Measurements from ENCODE around the gene CXorf58. TPM values are rescaled to one million over a fixed set of nuclear protein-coding genes. Genes with fewer than 3 reads are reported as not detected.

The CXorf58 gene
- total and polyA plus RNA-seq, 2 of the 8 experiments (the other 6 are each of a cell fraction or from before 2014, with no cell fraction given) = 0.05 TPM; not detected in 1

- Histone ChIP-seq H3K36me3 (ENCODE audit: control insufficient read depth in 2 of 4, insufficient read depth in 4 of 4, low read length in 3 of 4) (no peaks in the 10 kb centered on the region), H3K79me2 (ENCODE audit: control insufficient read depth in 1 of 2, insufficient read depth in 2 of 2, low read length in 2 of 2) (no peaks in the 10 kb centered on the region), H3K23ac (ENCODE audit: insufficient read length) (no peak overlapping the region), H3K79me1 (ENCODE audit: low read depth, low read length) (no peaks in the 10 kb centered on the region), H4K8ac (ENCODE audit: extremely low read depth, insufficient read depth, low read length) (no peak overlapping the region), H4K5ac (ENCODE audit: insufficient read length, low read depth, low read length) (no peak overlapping the region), H2BK5ac (ENCODE audit: low read depth, low read length) (no peak overlapping the region), H3K9me3 (ENCODE audit: insufficient read depth in 2 of 2, low read depth in 1 of 2, low read length in 1 of 2) (no peaks in the 10 kb centered on the region), H2AFZ (ENCODE audit: low read length) (no peak overlapping the region), H3K27ac (ENCODE audit: low read depth, low read length) (no peak overlapping the region), H2BK20ac (ENCODE audit: low read length) (no peak overlapping the region), H3K14ac (ENCODE audit: insufficient read length) (no peak overlapping the region), H4K20me1 (replicated peaks in 1 of 2; ENCODE audit: control insufficient read depth in 1 of 2, insufficient read depth in 2 of 2, low read length in 2 of 2) (no peaks in the 10 kb centered on the region), H2AK5ac (ENCODE audit: low read depth, low read length) (no peak overlapping the region), H4K91ac (replicated peaks; ENCODE audit: insufficient read length, low read length) (no peak overlapping the region), H3K56ac (replicated peaks; ENCODE audit: insufficient read length, low read depth, low read length) (no peak overlapping the region), H3K18ac (ENCODE audit: extremely low read depth, low read length) (no peak overlapping the region), H2BK12ac (ENCODE audit: low read depth, low read length) (no peak overlapping the region), H3K4me3 (ENCODE audit: extremely low read depth in 1 of 4, insufficient read depth in 2 of 4, low read depth in 3 of 4, low read length in 4 of 4) (no peak overlapping the region), H3K27me3 (replicated peaks in 1 of 4; ENCODE audit: control insufficient read depth in 3 of 4, extremely low read depth in 1 of 4, insufficient read depth in 3 of 4, low read length in 3 of 4) (no peaks in the 10 kb centered on the region), H3K4me2 (ENCODE audit: insufficient read depth in 1 of 2, low read depth in 2 of 2, low read length in 2 of 2) (no peak overlapping the region), H3K9ac (replicated peaks in 1 of 4; ENCODE audit: extremely low read depth in 1 of 4, low read depth in 3 of 4, low read length in 3 of 4) (no peak overlapping the region; a peak in 1 of 7 replicates), H3K4me1 (replicated peaks in 1 of 4; ENCODE audit: control insufficient read depth in 3 of 4, insufficient read depth in 4 of 4, low read length in 3 of 4) (peaks cover 0 to 3% (median 0%) of the 10 kb centered on the region in 4 experiments; a peak in 2 of 7 replicates), H3K23me2 (ENCODE audit: low read depth, low read length) (no peaks in the 10 kb centered on the region), H2BK120ac (replicated peaks; ENCODE audit: low read depth, low read length) (no peak overlapping the region), H2BK15ac (ENCODE audit: low read length) (no peak overlapping the region), H3K4ac (replicated peaks; ENCODE audit: insufficient read length, low read depth, low read length) (no peak overlapping the region)
- ChIA-PET CTCF (ENCODE audit: partially characterized antibody) (interaction anchor here (0.7 to 1.3 kb wide), 3 partner anchors 15 to 103 kb away, joined by 3 read pairs; partner anchors contain the start of gene SAT1), POLR2A (ENCODE audit: partially characterized antibody) (interaction anchor here (1.1 kb wide), 1 partner anchor 16 kb away, joined by 3 read pairs; no protein-coding TSS in a partner anchor)
- WGBS, 2 experiments (ENCODE audit: extremely low coverage in 1 of 2, insufficient coverage in 1 of 2, insufficient read length in 1 of 2, insufficient replicate concordance in 2 of 2, low coverage in 1 of 2, low lambda C conversion rate in 2 of 2, missing lambda C conversion rate in 1 of 2) = 85% methylated on average over 2 of the region's 3 CpGs; no CpG with 5 or more reads in 1 of the 2 experiments
- no peak for DNase-seq (ENCODE audit: low read depth in 1 of 2, low spot score in 2 of 2)
- FAIRE-seq = no peak
- TF ChIP-seq E2F6 (IDR thresholded peaks at IDR 0.05) (no peak), NRF1 (IDR thresholded peaks at IDR 0.05; ENCODE audit: low read depth, low read length) (no peak), EZH2 (IDR thresholded peaks at IDR 0.05; ENCODE audit: low read depth, low read length, severe bottlenecking) (no peak), TBP (IDR thresholded peaks at IDR 0.05; ENCODE audit: low read depth, low read length) (no peak), CBX8 (IDR thresholded peaks at IDR 0.05; ENCODE audit: borderline replicate concordance, low read depth, low read length) (no peak), MAFK (IDR thresholded peaks at IDR 0.05; ENCODE audit: low read depth, low read length) (no peak), SUZ12 (IDR thresholded peaks at IDR 0.05; ENCODE audit: low read length) (no peak), RXRA (IDR thresholded peaks at IDR 0.05; ENCODE audit: insufficient read depth, low read depth, low read length) (no peak), ATF3 (IDR thresholded peaks at IDR 0.05; ENCODE audit: insufficient read depth, low read depth, low read length) (no peak), BACH1 (IDR thresholded peaks at IDR 0.05; ENCODE audit: low read length) (no peak), SIN3A (conservative IDR thresholded peaks at IDR 0.05 in 1 of 2, IDR thresholded peaks at IDR 0.05 in 1 of 2; ENCODE audit: low read depth in 1 of 2, low read length in 2 of 2) (no peak), HDAC2 (IDR thresholded peaks at IDR 0.05; ENCODE audit: borderline replicate concordance in 1 of 2, low read depth in 2 of 2, low read length in 2 of 2) (no peak)
Measured at GRCh38 chrX:23885803-23886202, 22.0 kb upstream of the CXorf58 start.
